Upper lobe of left lung (tissue), 4 donors: ENCODE results near the gene POLR3H.

Source experiments
- POLR2A ChIP-seq, 4 donors: fragments of 450-650 bp; IDR thresholded peaks; one replicate each; pipeline ENCODE4 v1.5.1; 2016 to 2017; ENCODE audit warnings: antibody characterized with exemption in 4 of 4, mild to moderate bottlenecking in 2 of 4
- TF ChIP-seq, protein P1 (sequence below), 6 experiments: fragments of 450-650 bp in 4 of 6; fragments of 200-600 bp in 2 of 6; sonication (generic) in 2 of 6; IDR thresholded peaks; one replicate each; pipeline ENCODE4 v1.5.1; 2016 to 2019; ENCODE audit warnings: antibody characterized with exemption in 6 of 6

GRCh38 chr22:41516462-41516861 lies 27.8 kb downstream of the POLR3H start:
- TF ChIP-seq, protein P1, sequence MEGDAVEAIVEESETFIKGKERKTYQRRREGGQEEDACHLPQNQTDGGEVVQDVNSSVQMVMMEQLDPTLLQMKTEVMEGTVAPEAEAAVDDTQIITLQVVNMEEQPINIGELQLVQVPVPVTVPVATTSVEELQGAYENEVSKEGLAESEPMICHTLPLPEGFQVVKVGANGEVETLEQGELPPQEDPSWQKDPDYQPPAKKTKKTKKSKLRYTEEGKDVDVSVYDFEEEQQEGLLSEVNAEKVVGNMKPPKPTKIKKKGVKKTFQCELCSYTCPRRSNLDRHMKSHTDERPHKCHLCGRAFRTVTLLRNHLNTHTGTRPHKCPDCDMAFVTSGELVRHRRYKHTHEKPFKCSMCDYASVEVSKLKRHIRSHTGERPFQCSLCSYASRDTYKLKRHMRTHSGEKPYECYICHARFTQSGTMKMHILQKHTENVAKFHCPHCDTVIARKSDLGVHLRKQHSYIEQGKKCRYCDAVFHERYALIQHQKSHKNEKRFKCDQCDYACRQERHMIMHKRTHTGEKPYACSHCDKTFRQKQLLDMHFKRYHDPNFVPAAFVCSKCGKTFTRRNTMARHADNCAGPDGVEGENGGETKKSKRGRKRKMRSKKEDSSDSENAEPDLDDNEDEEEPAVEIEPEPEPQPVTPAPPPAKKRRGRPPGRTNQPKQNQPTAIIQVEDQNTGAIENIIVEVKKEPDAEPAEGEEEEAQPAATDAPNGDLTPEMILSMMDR (IDR thresholded peaks at IDR 0.05) = no peak
- TF ChIP-seq POLR2A (IDR thresholded peaks at IDR 0.05) = no peak
